ENCODE measurements around the gene CST7. TPM values are rescaled to one million over a fixed set of nuclear protein-coding genes. Genes with fewer than 3 reads are reported as not detected.

CST7 gene
- polyA plus RNA-seq, 1 of the 3 experiments (the other 2 are of a cell fraction): 0.07 TPM

GRCh38 chr20:24916412-24916811 lies 32.7 kb upstream of the CST7 start:
- Histone ChIP-seq H3K9me2 (no peaks in the 10 kb centered on the region), H3K4me1 (ENCODE audit: control insufficient read depth in 1 of 2, insufficient read depth in 2 of 2, low read depth in 1 of 2, low read length in 1 of 2) (no peaks in the 10 kb centered on the region), H3K27me3 (ENCODE audit: insufficient read depth) (no peaks in the 10 kb centered on the region), H3F3A (replicated peaks; ENCODE audit: insufficient read depth) (no peaks in the 10 kb centered on the region), H3K27ac (ENCODE audit: low read depth in 2 of 2, low read length in 1 of 2) (no peak overlapping the region), H3K36me3 (replicated peaks in 1 of 2; ENCODE audit: control insufficient read depth in 1 of 2, insufficient read depth in 2 of 2, low read length in 1 of 2) (no peaks in the 10 kb centered on the region), H3K9ac (no peak overlapping the region), H3K4me2 (no peak overlapping the region), H3K4me3 (ENCODE audit: low read depth in 2 of 2, low read length in 1 of 2) (no peak overlapping the region), H4K20me1 (ENCODE audit: insufficient read depth) (no peaks in the 10 kb centered on the region), H3K9me3 (no peaks in the 10 kb centered on the region), H2AFZ (ENCODE audit: low read depth) (no peak overlapping the region), H3K79me2 (ENCODE audit: insufficient read depth) (no peaks in the 10 kb centered on the region)
- no peak for DNase-seq
- 40% methylated on average over 1 of the region's 1 CpG for WGBS (ENCODE audit: low lambda C conversion rate)
- ChIA-PET POLR2A (no interaction called here), CTCF (interaction anchor here (0.6 to 3.7 kb wide), 5 partner anchors 14 to 979 kb away, joined by 3 to 43 read pairs (median 6); no protein-coding TSS in a partner anchor)
- TF ChIP-seq MEF2A (IDR thresholded peaks at IDR 0.05; ENCODE audit: borderline replicate concordance, low read depth): no peak
- no peak for TF ChIP-seq SMC3 (IDR thresholded peaks at IDR 0.05; ENCODE audit: low read depth, low read length)
- no peak for TF ChIP-seq ELF1 (IDR thresholded peaks at IDR 0.05)
- no peak for TF ChIP-seq GATA2 (CRISPR knock-in tag; IDR thresholded peaks at IDR 0.05)
- TF ChIP-seq RCOR1 (IDR thresholded peaks at IDR 0.05; ENCODE audit: low read length): no peak
- no peak for TF ChIP-seq POLR2AphosphoS5 (IDR thresholded peaks at IDR 0.05; ENCODE audit: low read depth, low read length)
- TF ChIP-seq, protein P1, sequence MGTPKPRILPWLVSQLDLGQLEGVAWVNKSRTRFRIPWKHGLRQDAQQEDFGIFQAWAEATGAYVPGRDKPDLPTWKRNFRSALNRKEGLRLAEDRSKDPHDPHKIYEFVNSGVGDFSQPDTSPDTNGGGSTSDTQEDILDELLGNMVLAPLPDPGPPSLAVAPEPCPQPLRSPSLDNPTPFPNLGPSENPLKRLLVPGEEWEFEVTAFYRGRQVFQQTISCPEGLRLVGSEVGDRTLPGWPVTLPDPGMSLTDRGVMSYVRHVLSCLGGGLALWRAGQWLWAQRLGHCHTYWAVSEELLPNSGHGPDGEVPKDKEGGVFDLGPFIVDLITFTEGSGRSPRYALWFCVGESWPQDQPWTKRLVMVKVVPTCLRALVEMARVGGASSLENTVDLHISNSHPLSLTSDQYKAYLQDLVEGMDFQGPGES (IDR thresholded peaks at IDR 0.05; ENCODE audit: low read depth, low read length): no peak
- TF ChIP-seq TCF12 (IDR thresholded peaks at IDR 0.05): no peak
- no peak for TF ChIP-seq NFIC (IDR thresholded peaks at IDR 0.05; ENCODE audit: borderline replicate concordance)
- TF ChIP-seq REST (IDR thresholded peaks at IDR 0.05; ENCODE audit: low read depth, low read length): no peak
- no peak for TF ChIP-seq USF2 (IDR thresholded peaks at IDR 0.05; ENCODE audit: borderline replicate concordance, low read depth, low read length)
- no peak for TF ChIP-seq CTCF (IDR thresholded peaks at IDR 0.05)
- TF ChIP-seq, protein P2, sequence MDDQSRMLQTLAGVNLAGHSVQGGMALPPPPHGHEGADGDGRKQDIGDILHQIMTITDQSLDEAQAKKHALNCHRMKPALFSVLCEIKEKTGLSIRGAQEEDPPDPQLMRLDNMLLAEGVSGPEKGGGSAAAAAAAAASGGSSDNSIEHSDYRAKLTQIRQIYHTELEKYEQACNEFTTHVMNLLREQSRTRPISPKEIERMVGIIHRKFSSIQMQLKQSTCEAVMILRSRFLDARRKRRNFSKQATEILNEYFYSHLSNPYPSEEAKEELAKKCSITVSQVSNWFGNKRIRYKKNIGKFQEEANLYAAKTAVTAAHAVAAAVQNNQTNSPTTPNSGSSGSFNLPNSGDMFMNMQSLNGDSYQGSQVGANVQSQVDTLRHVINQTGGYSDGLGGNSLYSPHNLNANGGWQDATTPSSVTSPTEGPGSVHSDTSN (IDR thresholded peaks at IDR 0.05): no peak
- TF ChIP-seq SIN3A (IDR thresholded peaks at IDR 0.05; ENCODE audit: borderline replicate concordance, low read depth, low read length): no peak
- TF ChIP-seq, protein P3, sequence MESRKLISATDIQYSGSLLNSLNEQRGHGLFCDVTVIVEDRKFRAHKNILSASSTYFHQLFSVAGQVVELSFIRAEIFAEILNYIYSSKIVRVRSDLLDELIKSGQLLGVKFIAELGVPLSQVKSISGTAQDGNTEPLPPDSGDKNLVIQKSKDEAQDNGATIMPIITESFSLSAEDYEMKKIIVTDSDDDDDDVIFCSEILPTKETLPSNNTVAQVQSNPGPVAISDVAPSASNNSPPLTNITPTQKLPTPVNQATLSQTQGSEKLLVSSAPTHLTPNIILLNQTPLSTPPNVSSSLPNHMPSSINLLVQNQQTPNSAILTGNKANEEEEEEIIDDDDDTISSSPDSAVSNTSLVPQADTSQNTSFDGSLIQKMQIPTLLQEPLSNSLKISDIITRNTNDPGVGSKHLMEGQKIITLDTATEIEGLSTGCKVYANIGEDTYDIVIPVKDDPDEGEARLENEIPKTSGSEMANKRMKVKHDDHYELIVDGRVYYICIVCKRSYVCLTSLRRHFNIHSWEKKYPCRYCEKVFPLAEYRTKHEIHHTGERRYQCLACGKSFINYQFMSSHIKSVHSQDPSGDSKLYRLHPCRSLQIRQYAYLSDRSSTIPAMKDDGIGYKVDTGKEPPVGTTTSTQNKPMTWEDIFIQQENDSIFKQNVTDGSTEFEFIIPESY (IDR thresholded peaks at IDR 0.05; ENCODE audit: borderline replicate concordance, low read depth): no peak
- no peak for TF ChIP-seq USF1 (IDR thresholded peaks at IDR 0.05; ENCODE audit: borderline replicate concordance, low read depth)
- no peak for TF ChIP-seq FOXM1 (IDR thresholded peaks at IDR 0.05; ENCODE audit: low read depth)
- no peak for TF ChIP-seq NRF1 (IDR thresholded peaks at IDR 0.05; ENCODE audit: low read depth, low read length)
- no peak for TF ChIP-seq TAF1 (IDR thresholded peaks at IDR 0.05; ENCODE audit: borderline replicate concordance, low read depth, low read length)

All from SK-N-SH (cell line).